Ecto neural progenitor cell (in vitro differentiated cells): Measurements from ENCODE around the gene FAU.
A peak's percentile ranks its signal among the peaks of the same experiment; 100 is the strongest.

ENCODE experiments used
- DNase-seq: peaks from one replicate; pipeline ENCODE4 v3.0.0-alpha.2; 2018; ENCODE audit warnings: low spot score

The FAU gene

DNA sequence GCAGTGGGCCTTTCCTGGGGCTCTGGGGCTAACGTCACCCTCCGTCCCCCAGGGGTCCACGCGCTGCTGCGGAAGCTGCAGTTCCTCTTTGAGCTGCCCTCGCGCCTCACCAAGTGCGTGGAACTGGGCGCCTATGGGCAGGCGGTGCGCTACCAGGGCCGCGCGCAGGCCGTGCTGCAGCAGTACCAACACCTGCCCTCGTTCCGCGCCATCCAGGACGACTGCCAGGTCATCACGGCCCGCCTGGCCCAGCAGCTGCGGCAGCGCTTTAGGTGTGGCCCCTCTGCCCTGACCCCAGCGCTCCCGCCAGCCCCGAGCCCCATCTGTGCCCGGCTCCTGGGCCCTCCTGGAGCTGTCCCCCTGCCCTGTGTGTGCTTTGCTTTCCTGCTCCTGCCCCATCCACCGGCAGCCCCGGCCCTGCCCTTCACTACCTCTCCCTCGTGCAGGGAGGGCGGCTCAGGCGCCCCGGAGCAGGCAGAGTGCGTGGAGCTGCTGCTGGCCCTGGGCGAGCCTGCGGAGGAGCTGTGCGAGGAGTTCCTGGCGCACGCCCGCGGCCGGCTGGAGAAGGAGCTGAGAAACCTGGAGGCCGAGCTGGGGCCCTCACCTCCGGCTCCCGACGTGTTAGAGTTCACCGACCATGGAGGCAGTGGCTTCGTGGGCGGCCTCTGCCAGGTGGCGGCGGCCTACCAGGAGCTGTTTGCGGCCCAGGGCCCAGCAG, 14.0 kb downstream of the FAU start:
- DNase-seq, result peak; percentile 46

DNA sequence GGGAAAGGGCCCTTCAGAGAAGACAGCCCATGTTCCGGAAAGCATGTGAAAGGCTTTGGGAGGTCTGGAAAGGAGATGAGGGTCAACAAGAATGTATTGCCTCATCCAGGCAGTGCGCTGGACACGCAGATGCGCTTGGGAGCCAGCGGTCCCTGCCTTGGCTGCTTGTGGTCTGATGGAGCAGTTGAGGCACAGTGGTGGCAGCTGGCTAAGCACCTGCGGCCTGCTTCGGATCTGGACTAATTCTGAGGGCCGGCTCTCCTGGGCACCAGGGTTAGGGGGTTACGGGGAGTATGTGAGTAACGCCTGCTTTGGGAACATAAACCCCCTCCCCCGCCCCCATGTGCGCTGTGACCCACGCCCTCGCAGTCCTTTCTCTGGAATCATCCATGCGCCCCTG, 14.9 kb downstream of the FAU start:
- DNase-seq, result no peak

- DNase-seq, result no peak
Observed at GRCh38 chr11:65104628-65105027, 17.3 kb downstream of the FAU start.

DNA sequence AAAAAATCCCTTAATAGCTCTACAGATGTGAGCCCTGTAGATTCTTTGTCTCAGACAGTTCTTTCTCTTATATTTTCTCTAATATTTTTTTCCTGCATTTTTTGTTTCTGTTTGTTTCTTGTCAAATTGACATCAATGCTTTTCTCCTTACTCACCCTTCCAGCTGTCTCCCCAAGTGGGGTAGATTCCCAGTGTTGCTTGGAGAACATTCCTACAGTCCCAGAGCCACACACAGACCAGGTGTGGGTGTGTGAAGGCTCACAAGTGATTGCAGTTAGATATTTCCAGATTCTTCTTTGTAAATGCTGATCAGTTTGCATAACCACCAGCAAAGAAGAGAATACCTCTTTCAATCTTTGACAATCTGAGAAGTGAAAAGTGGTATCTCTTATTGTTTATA, 18.5 kb downstream of the FAU start:
- DNase-seq, result no peak

DNA sequence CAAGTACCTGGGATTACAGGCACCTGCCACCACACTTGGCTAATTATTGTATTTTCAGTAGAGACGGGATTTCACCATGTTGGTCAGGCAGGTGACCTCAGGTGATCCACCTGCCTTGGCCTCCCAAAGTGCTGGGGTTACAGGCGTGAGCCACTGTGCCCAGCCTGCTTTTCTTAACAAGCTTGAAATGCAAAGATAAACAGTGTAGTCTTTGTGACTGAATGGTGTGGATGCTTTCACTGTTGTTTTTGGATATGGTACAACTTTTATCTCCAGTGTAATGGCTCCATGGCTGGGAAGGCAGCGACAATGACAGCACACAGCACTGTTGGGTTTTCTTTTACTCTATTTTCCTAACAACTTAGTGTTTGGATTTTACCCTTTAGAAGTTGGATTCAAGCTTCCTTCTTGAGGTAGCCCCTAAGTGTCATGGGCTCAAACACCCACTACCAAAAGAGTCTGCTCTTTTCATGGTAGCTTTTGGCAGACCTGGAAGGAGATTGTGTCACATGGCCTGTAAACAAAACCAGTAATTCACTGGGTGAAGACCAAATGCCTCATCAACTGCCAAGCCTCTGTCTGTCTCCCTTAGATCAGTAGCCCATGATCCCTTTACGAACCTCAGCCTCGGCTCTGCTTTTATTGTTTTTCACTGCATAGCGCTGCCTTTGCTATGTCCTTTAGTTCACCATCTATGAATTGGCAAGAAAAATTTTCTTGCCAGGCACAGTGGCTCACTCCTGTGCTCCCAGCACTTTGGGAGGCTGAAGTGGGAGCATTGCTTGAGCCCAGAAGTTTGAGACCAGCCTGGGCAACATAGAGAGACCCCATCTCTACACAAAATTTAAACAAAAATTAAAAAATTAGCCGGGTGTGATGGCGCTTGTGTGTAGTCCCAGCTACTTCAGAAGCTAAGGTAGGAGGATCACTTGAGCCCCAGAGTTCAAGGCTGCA, 19.5 kb downstream of the FAU start:
- no peak for DNase-seq

DNA sequence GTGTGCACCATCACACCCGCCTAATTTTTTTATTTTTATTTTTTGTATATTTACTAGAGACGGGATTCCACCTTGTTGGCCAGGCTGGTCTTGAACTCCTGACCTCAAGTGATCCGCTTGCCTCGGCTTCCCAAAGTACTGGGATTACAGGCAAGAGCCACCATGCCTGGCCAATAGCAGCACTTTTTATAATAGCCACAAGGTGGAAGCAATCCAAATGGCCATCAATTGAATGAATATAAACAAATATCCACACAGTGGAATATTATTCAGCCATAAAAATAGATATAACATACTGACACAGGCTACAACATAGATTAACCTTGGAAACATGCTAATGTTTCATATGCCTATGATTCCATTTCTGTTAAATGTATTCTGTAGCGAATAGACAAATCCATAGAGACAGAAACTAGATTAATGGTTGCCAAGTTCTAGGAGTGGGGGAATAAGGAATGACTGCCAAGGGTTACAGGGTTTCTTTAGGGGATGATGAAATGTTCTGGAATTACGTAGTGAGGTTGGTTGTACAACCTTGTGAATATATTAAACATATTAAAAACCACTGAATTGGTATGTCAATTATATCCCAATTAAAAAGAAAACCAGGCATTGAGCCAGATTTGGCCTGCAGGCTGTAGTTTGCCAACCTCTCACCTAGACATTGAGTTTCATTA, 21.1 kb downstream of the FAU start:
- DNase-seq, result no peak

DNA sequence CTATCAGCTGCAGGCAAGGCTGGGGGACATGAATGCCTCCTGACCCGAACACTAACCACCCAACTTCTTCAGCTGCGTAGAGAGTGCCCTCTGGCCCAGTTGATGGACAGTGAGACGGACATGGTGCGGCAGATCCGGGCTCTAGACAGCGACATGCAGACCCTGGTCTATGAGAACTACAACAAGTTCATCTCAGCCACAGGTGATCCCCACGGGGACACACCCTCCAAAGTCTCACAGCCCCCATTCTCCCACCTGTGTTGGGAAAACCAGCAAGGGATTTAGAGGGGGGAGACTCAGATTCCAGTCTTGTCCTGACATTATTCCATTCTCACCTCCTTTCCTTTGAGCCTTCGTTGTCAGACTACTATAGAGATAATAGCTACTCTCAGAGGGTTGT, 25.0 kb downstream of the FAU start:
- DNase-seq, result no peak

DNA sequence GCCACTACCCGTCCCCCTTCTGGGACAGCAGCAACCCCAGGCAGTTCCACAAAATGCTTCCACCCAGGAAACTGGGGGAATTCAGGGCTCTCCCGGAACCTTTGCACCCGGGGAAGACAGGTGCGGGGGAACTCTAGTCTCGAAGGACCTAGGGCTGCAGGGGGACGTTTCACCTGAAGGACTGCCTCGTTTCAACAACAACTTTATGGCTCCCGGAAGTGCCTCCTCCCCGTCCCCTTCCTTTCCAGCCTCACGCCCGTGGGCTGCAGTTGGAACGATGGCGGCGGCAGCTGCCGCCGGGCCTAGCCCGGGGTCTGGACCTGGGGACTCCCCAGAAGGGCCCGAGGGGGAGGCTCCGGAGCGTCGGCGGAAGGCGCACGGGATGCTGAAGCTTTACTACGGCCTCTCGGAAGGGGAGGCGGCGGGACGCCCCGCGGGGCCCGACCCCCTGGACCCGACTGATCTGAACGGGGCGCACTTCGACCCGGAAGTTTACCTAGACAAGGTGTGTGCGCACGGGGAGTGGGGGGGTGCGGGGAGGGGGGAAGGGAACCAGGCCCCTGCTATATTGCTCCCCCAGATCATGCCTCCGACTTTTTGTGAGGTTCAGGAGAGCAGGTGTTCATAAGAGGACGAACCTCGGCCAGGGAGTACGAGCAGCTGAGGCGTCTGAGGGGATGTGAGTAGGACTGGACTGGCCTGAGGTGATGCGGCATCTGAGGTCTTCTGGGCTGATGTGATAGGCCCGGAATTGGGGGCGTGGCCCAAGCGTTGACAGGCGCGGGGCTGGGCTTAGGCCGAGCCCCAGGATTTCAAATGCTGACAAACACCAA, 25.7 kb downstream of the FAU start, which contains the start of gene VPS51:
Gene VPS51 (plus strand): TSS at position 241 of the 833 bp plus-strand sequence. CDS start 37 bp downstream, at position 278.
- peak; percentile 92 for DNase-seq

GRCh38 chr11:65095427-65095826, 26.5 kb downstream of the FAU start:
- no peak for DNase-seq

- no peak for DNase-seq
Observed at GRCh38 chr11:65090628-65091027, 31.3 kb downstream of the FAU start.

DNA sequence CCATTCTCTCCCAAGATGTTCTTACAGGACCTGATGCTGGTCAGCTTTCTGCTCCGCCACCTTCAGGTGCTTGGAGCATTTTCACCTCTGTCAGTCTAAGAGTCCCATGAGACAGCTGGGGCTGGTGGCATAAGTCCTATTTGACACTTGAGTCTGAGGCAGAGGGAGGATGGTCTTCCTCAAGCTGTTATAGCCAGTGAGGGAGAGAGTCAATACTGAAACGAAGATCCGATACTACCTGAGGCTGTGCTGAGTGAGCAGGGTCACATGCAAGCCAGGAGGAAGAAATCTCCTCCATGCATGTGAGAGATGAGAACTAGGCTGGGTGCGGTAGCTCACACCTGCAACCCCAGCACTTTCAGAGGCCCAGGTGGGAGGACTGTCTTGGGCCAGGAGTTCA, 32.3 kb downstream of the FAU start:
- DNase-seq, result no peak

- DNase-seq, result no peak
Observed at GRCh38 chr11:65087827-65088226, 34.1 kb downstream of the FAU start.

- DNase-seq, result no peak
Observed at GRCh38 chr11:65087216-65087615, 34.7 kb downstream of the FAU start.

- no peak for DNase-seq
Observed at GRCh38 chr11:65086809-65087208, 35.1 kb downstream of the FAU start.

- no peak for DNase-seq
Observed at GRCh38 chr11:65085446-65085845, 36.5 kb downstream of the FAU start.

GRCh38 chr11:65084598-65085375, 37.1 kb downstream of the FAU start:
- DNase-seq, result no peak

GRCh38 chr11:65083834-65084597, 37.9 kb downstream of the FAU start, which contains the start of the genes CDCA5 and ZFPL1:
CDCA5 (minus strand) TSS chr11:65084040; CDS start chr11:65083978, 62 bp downstream.
ZFPL1 (plus strand) TSS chr11:65084222; CDS start chr11:65084699, 477 bp downstream.
- peak; percentile 97 for DNase-seq

GRCh38 chr11:65083134-65083833, 38.6 kb downstream of the FAU start:
- no peak for DNase-seq

DNA sequence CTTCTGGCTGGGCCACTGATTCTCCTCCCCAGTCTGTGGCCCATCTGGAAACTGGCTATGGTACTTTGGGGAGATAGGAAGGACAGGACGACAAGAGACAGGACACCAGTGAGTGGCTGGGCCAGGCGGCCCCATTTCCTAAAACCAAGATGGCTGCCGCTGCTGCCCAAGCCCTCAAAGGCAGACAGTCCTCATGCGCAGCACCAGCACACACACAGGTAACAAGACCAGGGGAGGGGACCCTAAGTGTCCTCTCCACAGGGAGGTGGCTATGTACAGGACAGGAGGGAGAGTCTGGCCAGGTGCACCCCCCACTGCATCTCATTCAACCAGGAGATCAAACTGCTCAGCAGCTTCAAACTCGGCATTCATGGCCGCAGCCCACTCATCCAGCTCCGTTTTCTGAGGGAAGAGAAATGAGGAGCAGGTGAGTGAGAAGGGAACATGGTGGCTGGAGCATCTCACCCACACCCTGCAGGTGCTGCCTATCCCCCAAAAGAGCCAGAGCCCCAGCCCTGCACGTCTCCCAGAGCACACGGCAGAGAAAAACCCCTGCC, 43.1 kb downstream of the FAU start:
- DNase-seq, result no peak
